ENCODE results near the gene TMEM201.
A peak's percentile ranks its signal among the peaks of the same experiment; 100 is the strongest.
"Not testable (repeated sequence)": the region's sequence is repeated elsewhere in the genome, so short reads cannot be mapped to it uniquely, and the experiment has no call there.

TMEM201 gene

GRCh38 chr1:9588551-9589143 is at the start of gene TMEM201:
Gene TMEM201, plus strand, starts transcription at chr1:9588911. Its CDS starts 20 bp downstream, at chr1:9588931.
- peak; percentile 91 for DNase-seq (ENCODE audit: low spot score)

- DNase-seq (ENCODE audit: low spot score): peak; percentile 93
Measured at GRCh38 chr1:9539165-9539828, 49.4 kb upstream of the TMEM201 start, which contains the start of gene SLC25A33. Gene SLC25A33, plus strand, starts transcription at chr1:9539465. Its CDS starts 227 bp downstream, at chr1:9539692.

- peak; percentile 32 for DNase-seq (ENCODE audit: low spot score)
Measured at GRCh38 chr1:9539829-9540550, 48.7 kb upstream of the TMEM201 start.

GRCh38 chr1:9542430-9542829 is 46.3 kb upstream of the TMEM201 start:
- DNase-seq (ENCODE audit: low spot score): no peak

- no peak for DNase-seq (ENCODE audit: low spot score)
Measured at GRCh38 chr1:9544926-9545325, 43.8 kb upstream of the TMEM201 start.

GRCh38 chr1:9549955-9550546 is 38.7 kb upstream of the TMEM201 start:
- DNase-seq (ENCODE audit: low spot score): no peak

GRCh38 chr1:9551984-9552383 is 36.7 kb upstream of the TMEM201 start:
- no peak for DNase-seq (ENCODE audit: low spot score)

GRCh38 chr1:9553736-9554144 is 35.0 kb upstream of the TMEM201 start:
- no peak for DNase-seq (ENCODE audit: low spot score)

- no peak for DNase-seq (ENCODE audit: low spot score)
Measured at GRCh38 chr1:9555942-9556341, 32.8 kb upstream of the TMEM201 start.

- no peak for DNase-seq (ENCODE audit: low spot score)
Measured at GRCh38 chr1:9557624-9558023, 31.1 kb upstream of the TMEM201 start.

GRCh38 chr1:9558271-9558945 is 30.3 kb upstream of the TMEM201 start:
- peak; percentile 24 for DNase-seq (ENCODE audit: low spot score)

- DNase-seq (ENCODE audit: low spot score): no peak
Measured at GRCh38 chr1:9558946-9559545, 29.7 kb upstream of the TMEM201 start.

- no peak for DNase-seq (ENCODE audit: low spot score)
Measured at GRCh38 chr1:9559673-9560072, 29.0 kb upstream of the TMEM201 start.

- not testable (repeated sequence) for DNase-seq (ENCODE audit: low spot score)
Measured at GRCh38 chr1:9560090-9560489, 28.6 kb upstream of the TMEM201 start.

- DNase-seq (ENCODE audit: low spot score): no peak
Measured at GRCh38 chr1:9561429-9561828, 27.3 kb upstream of the TMEM201 start.

GRCh38 chr1:9569267-9569666 is 19.4 kb upstream of the TMEM201 start:
- no peak for DNase-seq (ENCODE audit: low spot score)

- not testable (repeated sequence) for DNase-seq (ENCODE audit: low spot score)
Measured at GRCh38 chr1:9570886-9571529, 17.7 kb upstream of the TMEM201 start.

- no peak for DNase-seq (ENCODE audit: low spot score)
Measured at GRCh38 chr1:9573723-9574122, 15.0 kb upstream of the TMEM201 start.

- DNase-seq (ENCODE audit: low spot score): no peak
Measured at GRCh38 chr1:9575486-9575885, 13.2 kb upstream of the TMEM201 start.

GRCh38 chr1:9576903-9577302 is 11.8 kb upstream of the TMEM201 start:
- no peak for DNase-seq (ENCODE audit: low spot score)

- DNase-seq (ENCODE audit: low spot score): no peak
Measured at GRCh38 chr1:9577423-9577822, 11.3 kb upstream of the TMEM201 start.

Data from CD4-positive, alpha-beta T cell treated with Interleukin-6 at 100 ng/mL for 8 hours (primary cell).